Astrocyte (in vitro differentiated cells and primary cell): ENCODE measurements around the gene SNX8. TPM values are rescaled to one million over a fixed set of nuclear protein-coding genes. Genes with fewer than 3 reads are reported as not detected.

Experiments used
- DNase-seq: peaks from one replicate; pipeline ENCODE4 v3.0.0-alpha.2; 2010; ENCODE audit warnings: low read depth
- FAIRE-seq: peaks from 2 replicates; lab custom pipeline; 2011; peaks lifted over from hg19 to GRCh38; lab: Jason Lieb, UNC
- H2AFZ ChIP-seq: 2 replicates; pipeline ENCODE4 v1.6.0; 2012; ENCODE audit warnings: low read depth, low read length, inconsistent platforms
- H3K27ac ChIP-seq: 2 replicates; pipeline ENCODE4 v1.5.1; 2011; ENCODE audit warnings: low read depth, low read length, inconsistent platforms
- H3K27me3 ChIP-seq: 2 replicates; pipeline ENCODE4 v1.6.0; 2011; ENCODE audit warnings: low read length, inconsistent platforms; ENCODE audit not compliant: insufficient read depth
- H3K36me3 ChIP-seq: 2 replicates; pipeline ENCODE4 v1.5.1; 2011; ENCODE audit warnings: low read length, inconsistent platforms; ENCODE audit not compliant: insufficient read depth
- H3K4me1 ChIP-seq: 2 replicates; pipeline ENCODE4 v1.5.1; 2011; ENCODE audit warnings: low read length, inconsistent platforms; ENCODE audit not compliant: insufficient read depth
- H3K4me2 ChIP-seq: 2 replicates; pipeline ENCODE4 v1.6.0; 2012; ENCODE audit warnings: low read length, inconsistent platforms
- H3K4me3 ChIP-seq: 2 replicates; pipeline ENCODE4 v1.5.1; 2011; ENCODE audit warnings: low read depth, mild to moderate bottlenecking, low read length, inconsistent platforms; ENCODE audit not compliant: insufficient read depth
- H3K79me2 ChIP-seq: 2 replicates; pipeline ENCODE4 v1.6.0; 2012; ENCODE audit warnings: mild to moderate bottlenecking, low read length, inconsistent platforms; ENCODE audit not compliant: insufficient read depth
- H3K9ac ChIP-seq: 2 replicates; pipeline ENCODE4 v1.6.0; 2012; ENCODE audit warnings: mild to moderate bottlenecking, low read length, inconsistent platforms
- H3K9me3 ChIP-seq: 2 replicates; pipeline ENCODE4 v1.5.1; 2012; ENCODE audit warnings: low read depth, mild to moderate bottlenecking, low read length, inconsistent platforms; ENCODE audit not compliant: insufficient read depth
- H4K20me1 ChIP-seq: 2 replicates; pipeline ENCODE4 v1.6.0; 2012; ENCODE audit warnings: low read length, inconsistent platforms; ENCODE audit not compliant: insufficient read depth
- H3K27ac Mint-ChIP-seq: one replicate; pipeline ENCODE4 v1.8.0; 2021; ENCODE audit warnings: mild to moderate bottlenecking, mixed read lengths; ENCODE audit not compliant: unreplicated experiment
- H3K27me3 Mint-ChIP-seq: one replicate; pipeline ENCODE4 v1.8.0; 2021; ENCODE audit warnings: low read depth, mixed read lengths; ENCODE audit not compliant: unreplicated experiment
- H3K36me3 Mint-ChIP-seq: one replicate; pipeline ENCODE4 v1.8.0; 2021; ENCODE audit warnings: low read depth, mixed read lengths; ENCODE audit not compliant: unreplicated experiment
- H3K4me1 Mint-ChIP-seq: one replicate; pipeline ENCODE4 v1.8.0; 2021; ENCODE audit warnings: low read depth, mixed read lengths; ENCODE audit not compliant: unreplicated experiment
- H3K4me3 Mint-ChIP-seq: one replicate; pipeline ENCODE4 v1.8.0; 2021; ENCODE audit warnings: mild to moderate bottlenecking, moderate library complexity, mixed read lengths; ENCODE audit not compliant: unreplicated experiment
- H3K9me3 Mint-ChIP-seq: one replicate; pipeline ENCODE4 v1.8.0; 2021; ENCODE audit warnings: mild to moderate bottlenecking, mixed read lengths; ENCODE audit not compliant: unreplicated experiment
- CTCF ChIP-seq: IDR thresholded peaks from 2 replicates; pipeline ENCODE4 v1.5.1; 2011; ENCODE audit warnings: low read depth, mild to moderate bottlenecking, inconsistent platforms, low read length, moderate library complexity; ENCODE audit not compliant: insufficient read depth
- EZH2 ChIP-seq: IDR thresholded peaks from 2 replicates; pipeline ENCODE4 v1.6.1; 2012; ENCODE audit warnings: mild to moderate bottlenecking, low read length, inconsistent platforms; ENCODE audit not compliant: insufficient read depth
- total RNA-seq: library from RNA; stranded (reverse); gene quantifications from 2 replicates; pipeline ENCODE4 v1.2.1, GENCODE V29; 2021

The SNX8 gene
- total RNA-seq, 1 donor from 2014 or later = 28.9 TPM

- Mint-ChIP-seq H3K27ac (peak overlapping the region; percentile 85), H3K4me1 (peaks cover 3% of the 10 kb centered on the region), H3K36me3 (peaks cover 22% of the 10 kb centered on the region), H3K9me3 (no peaks in the 10 kb centered on the region), H3K4me3 (no peak overlapping the region), H3K27me3 (peaks cover 7% of the 10 kb centered on the region)
- H2AFZ ChIP-seq = no peak overlapping the region
- H3K4me3 ChIP-seq = no peak overlapping the region
- no peaks in the 10 kb centered on the region for H3K79me2 ChIP-seq
- H3K9me3 ChIP-seq = no peaks in the 10 kb centered on the region
- DNase-seq (no peak), FAIRE-seq (no peak)
- peaks cover 14% of the 10 kb centered on the region for H3K4me1 ChIP-seq
- H3K36me3 ChIP-seq = peaks cover 2% of the 10 kb centered on the region
- peaks cover 29% of the 10 kb centered on the region for H4K20me1 ChIP-seq
- no peak overlapping the region for H3K9ac ChIP-seq
- no peak for TF ChIP-seq EZH2
- H3K27me3 ChIP-seq = no peaks in the 10 kb centered on the region
- no peak overlapping the region for H3K4me2 ChIP-seq
- no peak overlapping the region for H3K27ac ChIP-seq
Measured at GRCh38 chr7:2259480-2259879, 54.8 kb downstream of the SNX8 start.

DNA sequence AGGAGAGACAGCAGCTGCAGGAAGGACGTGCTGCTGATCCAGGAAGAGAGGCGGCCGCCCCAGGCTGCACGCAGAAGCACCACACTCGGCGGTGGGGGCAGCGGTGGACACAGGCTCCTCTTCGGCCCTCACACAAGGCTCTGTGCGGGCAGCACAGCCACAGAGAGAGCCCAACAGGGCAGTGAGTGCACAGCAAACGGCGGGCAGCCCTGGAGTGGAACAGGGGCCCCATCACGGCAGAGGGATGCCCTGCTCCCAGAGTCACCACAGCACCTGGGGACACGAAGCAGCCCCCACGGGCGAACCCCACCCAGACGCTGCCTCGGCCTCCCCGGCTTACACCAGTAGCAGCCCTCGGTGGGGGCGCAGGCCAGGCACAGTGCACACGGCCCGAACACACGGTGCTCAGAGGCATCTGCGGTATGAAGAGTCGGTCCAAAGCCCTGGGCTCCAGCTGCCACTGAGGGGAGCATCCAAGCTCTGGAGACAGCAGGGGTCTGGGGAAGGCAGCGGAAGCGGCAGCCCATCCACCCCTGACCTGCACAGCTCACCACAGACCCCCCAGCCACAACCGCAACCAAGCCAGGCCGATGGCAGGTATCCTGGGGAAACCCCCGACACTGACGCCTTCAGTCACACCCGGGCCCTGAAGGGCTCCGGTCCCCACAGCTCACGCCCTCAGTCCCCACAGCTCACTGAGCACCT is 55.4 kb downstream of the SNX8 start:
- H3K4me3 Mint-ChIP-seq = no peak overlapping the region
- H3K27ac Mint-ChIP-seq = no peak overlapping the region
- no peak overlapping the region for H2AFZ ChIP-seq
- no peak overlapping the region for H3K4me3 ChIP-seq
- H3K27me3 ChIP-seq = no peaks in the 10 kb centered on the region
- TF ChIP-seq CTCF (no peak), EZH2 (no peak)
- DNase-seq (no peak), FAIRE-seq (no peak)
- H3K36me3 Mint-ChIP-seq = peaks cover 16% of the 10 kb centered on the region
- H3K4me1 ChIP-seq = peaks cover 14% of the 10 kb centered on the region
- H3K27ac ChIP-seq = no peak overlapping the region
- H3K79me2 ChIP-seq = no peaks in the 10 kb centered on the region
- peaks cover 34% of the 10 kb centered on the region for H4K20me1 ChIP-seq
- H3K4me1 Mint-ChIP-seq = peaks cover 3% of the 10 kb centered on the region
- no peak overlapping the region for H3K9ac ChIP-seq
- H3K27me3 Mint-ChIP-seq = peaks cover 7% of the 10 kb centered on the region
- H3K4me2 ChIP-seq = no peak overlapping the region
- no peaks in the 10 kb centered on the region for H3K9me3 Mint-ChIP-seq
- peaks cover 2% of the 10 kb centered on the region for H3K36me3 ChIP-seq
- no peaks in the 10 kb centered on the region for H3K9me3 ChIP-seq

GRCh38 chr7:2257651-2258050 is 56.6 kb downstream of the SNX8 start:
- Mint-ChIP-seq H3K27ac (no peak overlapping the region), H3K4me3 (no peak overlapping the region), H3K27me3 (peaks cover 7% of the 10 kb centered on the region), H3K9me3 (no peaks in the 10 kb centered on the region), H3K36me3 (peaks cover 16% of the 10 kb centered on the region), H3K4me1 (peaks cover 3% of the 10 kb centered on the region)
- H2AFZ ChIP-seq = no peak overlapping the region
- H3K4me1 ChIP-seq = peaks cover 14% of the 10 kb centered on the region
- no peaks in the 10 kb centered on the region for H3K79me2 ChIP-seq
- FAIRE-seq = no peak
- no peak for DNase-seq
- no peak overlapping the region for H3K4me2 ChIP-seq
- peaks cover 34% of the 10 kb centered on the region for H4K20me1 ChIP-seq
- H3K4me3 ChIP-seq = no peak overlapping the region
- H3K27ac ChIP-seq = no peak overlapping the region
- TF ChIP-seq EZH2 = no peak
- no peak for TF ChIP-seq CTCF
- no peaks in the 10 kb centered on the region for H3K9me3 ChIP-seq
- H3K27me3 ChIP-seq = no peaks in the 10 kb centered on the region
- no peak overlapping the region for H3K9ac ChIP-seq
- no peaks in the 10 kb centered on the region for H3K36me3 ChIP-seq
